ENCODE data around the gene MYL5. TPM values are rescaled to one million over a fixed set of nuclear protein-coding genes. Genes with fewer than 3 reads are reported as not detected.

The MYL5 gene
- total RNA-seq, 1 experiment from 2014 or later = 18.0 TPM

GRCh38 chr4:651884-652642 is 22.3 kb upstream of the MYL5 start:
- H3K23ac ChIP-seq (ENCODE audit: insufficient read length, low read depth, low read length) = no peak overlapping the region
- H2BK12ac ChIP-seq (ENCODE audit: insufficient read length, low read depth, low read length) = no peak overlapping the region
- no peaks in the 10 kb centered on the region for H3K79me2 ChIP-seq (ENCODE audit: insufficient read depth, low read length)
- H4K8ac ChIP-seq (replicated peaks; ENCODE audit: insufficient read length, low read depth, low read length) = no peak overlapping the region
- H3K79me1 ChIP-seq (ENCODE audit: insufficient read depth, low read depth, low read length, poor library complexity, severe bottlenecking) = no peaks in the 10 kb centered on the region
- H3K56ac ChIP-seq (ENCODE audit: insufficient read length, low read depth, low read length) = no peak overlapping the region
- no peaks in the 10 kb centered on the region for H3K27me3 ChIP-seq (ENCODE audit: insufficient read depth, low read length)
- Mint-ChIP-seq H3K36me3 (ENCODE audit: insufficient read depth in 1 of 3, low read depth in 3 of 3) (no peaks in the 10 kb centered on the region; a peak in 1 of 7 replicates), H3K4me3 (no peak overlapping the region), H3K27ac (no peak overlapping the region), H3K4me1 (peaks cover 5 to 25% of the 10 kb centered on the region in 2 experiments; a peak in 3 of 4 replicates), H3K9me3 (no peaks in the 10 kb centered on the region; a peak in 1 of 5 replicates), H3K27me3 (ENCODE audit: low read depth) (no peaks in the 10 kb centered on the region; the same call in none of the 2 replicates)
- no peaks in the 10 kb centered on the region for H3K23me2 ChIP-seq (ENCODE audit: insufficient read length, low read depth, low read length, poor library complexity, severe bottlenecking)
- TF ChIP-seq CTCF (conservative IDR thresholded peaks at IDR 0.05) = no peak
- no peak overlapping the region for H2BK15ac ChIP-seq (ENCODE audit: low read depth, low read length)
- H3K14ac ChIP-seq (ENCODE audit: insufficient read depth, low read length) = no peak overlapping the region
- DNase-seq = no peak
- no peak overlapping the region for H2BK120ac ChIP-seq (ENCODE audit: low read depth, low read length, poor library complexity, severe bottlenecking)
- no peak overlapping the region for H2AFZ ChIP-seq (ENCODE audit: low read length)
- H3K27ac ChIP-seq (ENCODE audit: insufficient read length, low read depth, low read length) = no peak overlapping the region
- H2BK5ac ChIP-seq (ENCODE audit: insufficient read length, low read length) = no peak overlapping the region
- H4K5ac ChIP-seq (ENCODE audit: insufficient read length, low read depth, low read length) = no peak overlapping the region
- H3T11ph ChIP-seq (ENCODE audit: low read length) = no peak overlapping the region
- H2BK20ac ChIP-seq (ENCODE audit: low read depth, low read length, poor library complexity, severe bottlenecking) = no peak overlapping the region
- no peak overlapping the region for H3K4ac ChIP-seq (ENCODE audit: low read depth, low read length)
- H2AK5ac ChIP-seq (ENCODE audit: insufficient read length, low read length) = no peak overlapping the region
- H3K9me3 ChIP-seq (ENCODE audit: control insufficient read depth, low read depth, low read length) = no peaks in the 10 kb centered on the region
- no peak overlapping the region for H3K9ac ChIP-seq (ENCODE audit: extremely low read depth, insufficient read length, low read length)
- no peak overlapping the region for H3K4me2 ChIP-seq (ENCODE audit: insufficient read depth, insufficient read length, low read length)
- WGBS (ENCODE audit: extremely low coverage, insufficient read length, low lambda C conversion rate) = no CpG with 5 or more reads among the region's 24 CpGs
- H3K4me1 ChIP-seq (ENCODE audit: insufficient read depth, low read length) = no peaks in the 10 kb centered on the region
- no peaks in the 10 kb centered on the region for H4K20me1 ChIP-seq (ENCODE audit: control insufficient read depth, insufficient read depth, insufficient read length)
- H4K91ac ChIP-seq (ENCODE audit: insufficient read length, low read depth, low read length) = no peak overlapping the region
- no peak overlapping the region for H3K18ac ChIP-seq (ENCODE audit: insufficient read length, low read depth, low read length)

Data from H9 (cell line).